Type B pancreatic cell (in vitro differentiated cells): ENCODE data around the gene GDPD4. TPM values are rescaled to one million over a fixed set of nuclear protein-coding genes. Genes with fewer than 3 reads are reported as not detected.

Source experiments
- DNase-seq: peaks from one replicate; pipeline ENCODE4 v3.0.0; 2021; ENCODE audit warnings: mixed read lengths; ENCODE audit not compliant: unreplicated experiment; ENCODE audit errors: extremely low spot score
- H3K27ac Mint-ChIP-seq: 2 replicates; pipeline ENCODE4 v1.8.0; 2021; ENCODE audit warnings: mild to moderate bottlenecking, mixed read lengths
- H3K27me3 Mint-ChIP-seq: 2 replicates; pipeline ENCODE4 v1.8.0; 2021; ENCODE audit warnings: mixed read lengths
- H3K36me3 Mint-ChIP-seq: 2 replicates; pipeline ENCODE4 v1.8.0; 2021; ENCODE audit warnings: mixed read lengths
- H3K4me1 Mint-ChIP-seq: one replicate; pipeline ENCODE4 v1.8.0; 2021; ENCODE audit warnings: mixed read lengths; ENCODE audit not compliant: unreplicated experiment
- H3K4me3 Mint-ChIP-seq: 2 replicates; pipeline ENCODE4 v1.8.0; 2021; ENCODE audit warnings: mild to moderate bottlenecking, mixed read lengths
- H3K9me3 Mint-ChIP-seq: 2 replicates; pipeline ENCODE4 v1.8.0; 2021; ENCODE audit warnings: mixed read lengths
- total RNA-seq: library from RNA; stranded (reverse); gene quantifications from 2 replicates; pipeline ENCODE4 v1.2.1, GENCODE V29; 2021; ENCODE audit warnings: low replicate concordance
- TF ChIP-seq, protein P1 (sequence below): fragments of 200-600 bp; sonication (generic); conservative IDR thresholded peaks from 2 replicates; pipeline ENCODE4 v1.5.0; 2021; ENCODE audit warnings: antibody characterized with exemption, mild to moderate bottlenecking

Gene GDPD4
- total RNA-seq, 1 donor from 2014 or later = not detected

DNA sequence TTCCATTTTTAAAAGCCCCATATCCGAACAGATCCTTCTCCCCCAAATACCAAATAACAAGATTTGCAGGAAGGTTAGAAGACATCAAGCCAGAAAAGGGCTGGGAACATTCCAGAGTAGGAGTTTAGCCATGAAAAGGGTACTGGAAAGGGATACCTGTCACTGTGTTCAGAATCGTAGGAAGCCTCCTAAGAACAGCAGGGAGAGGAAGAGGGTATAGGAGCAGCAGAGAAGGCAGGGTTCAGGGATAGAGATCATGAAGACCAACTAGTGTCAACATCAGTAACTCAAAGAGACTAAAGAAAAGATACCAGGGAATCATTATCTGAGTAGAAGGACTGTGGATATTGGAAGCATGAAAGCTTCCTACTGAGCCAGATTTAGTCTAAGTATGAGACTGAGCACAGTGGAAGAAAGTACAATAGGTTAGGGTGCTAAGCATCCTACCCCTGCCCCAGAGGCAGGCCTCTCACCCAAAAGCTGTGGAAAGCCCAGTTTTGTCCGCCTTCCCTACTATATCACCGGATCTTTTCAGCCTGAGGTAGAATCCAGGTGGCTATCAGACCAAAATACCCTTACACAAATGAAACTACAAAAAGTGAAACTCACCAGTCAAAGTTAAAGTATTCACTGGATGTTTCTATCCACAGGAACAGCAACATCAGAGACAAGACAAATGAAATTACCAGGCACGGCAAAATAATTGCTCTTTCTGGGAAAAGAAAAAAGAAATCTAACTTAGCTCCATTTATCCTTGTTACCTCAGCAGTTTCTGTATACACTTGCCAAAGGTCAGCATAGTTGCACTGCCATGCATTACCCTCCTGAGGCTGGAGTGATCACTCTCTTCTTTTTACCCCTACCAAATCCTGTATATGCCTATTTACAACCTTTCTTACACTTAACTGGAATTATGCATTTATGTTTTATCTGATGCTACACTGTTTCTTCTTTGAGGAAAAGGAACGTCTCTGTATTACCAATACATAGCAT, 16.7 kb downstream of the GDPD4 start:
- H3K27ac Mint-ChIP-seq = no peak overlapping the region
- no peak for DNase-seq
- peaks cover 4% of the 10 kb centered on the region for H3K9me3 Mint-ChIP-seq
- TF ChIP-seq, protein P1, sequence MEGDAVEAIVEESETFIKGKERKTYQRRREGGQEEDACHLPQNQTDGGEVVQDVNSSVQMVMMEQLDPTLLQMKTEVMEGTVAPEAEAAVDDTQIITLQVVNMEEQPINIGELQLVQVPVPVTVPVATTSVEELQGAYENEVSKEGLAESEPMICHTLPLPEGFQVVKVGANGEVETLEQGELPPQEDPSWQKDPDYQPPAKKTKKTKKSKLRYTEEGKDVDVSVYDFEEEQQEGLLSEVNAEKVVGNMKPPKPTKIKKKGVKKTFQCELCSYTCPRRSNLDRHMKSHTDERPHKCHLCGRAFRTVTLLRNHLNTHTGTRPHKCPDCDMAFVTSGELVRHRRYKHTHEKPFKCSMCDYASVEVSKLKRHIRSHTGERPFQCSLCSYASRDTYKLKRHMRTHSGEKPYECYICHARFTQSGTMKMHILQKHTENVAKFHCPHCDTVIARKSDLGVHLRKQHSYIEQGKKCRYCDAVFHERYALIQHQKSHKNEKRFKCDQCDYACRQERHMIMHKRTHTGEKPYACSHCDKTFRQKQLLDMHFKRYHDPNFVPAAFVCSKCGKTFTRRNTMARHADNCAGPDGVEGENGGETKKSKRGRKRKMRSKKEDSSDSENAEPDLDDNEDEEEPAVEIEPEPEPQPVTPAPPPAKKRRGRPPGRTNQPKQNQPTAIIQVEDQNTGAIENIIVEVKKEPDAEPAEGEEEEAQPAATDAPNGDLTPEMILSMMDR = no peak
- H3K4me3 Mint-ChIP-seq = no peak overlapping the region
- H3K36me3 Mint-ChIP-seq = no peaks in the 10 kb centered on the region
- no peaks in the 10 kb centered on the region for H3K4me1 Mint-ChIP-seq
- peaks cover 2% of the 10 kb centered on the region for H3K27me3 Mint-ChIP-seq

DNA sequence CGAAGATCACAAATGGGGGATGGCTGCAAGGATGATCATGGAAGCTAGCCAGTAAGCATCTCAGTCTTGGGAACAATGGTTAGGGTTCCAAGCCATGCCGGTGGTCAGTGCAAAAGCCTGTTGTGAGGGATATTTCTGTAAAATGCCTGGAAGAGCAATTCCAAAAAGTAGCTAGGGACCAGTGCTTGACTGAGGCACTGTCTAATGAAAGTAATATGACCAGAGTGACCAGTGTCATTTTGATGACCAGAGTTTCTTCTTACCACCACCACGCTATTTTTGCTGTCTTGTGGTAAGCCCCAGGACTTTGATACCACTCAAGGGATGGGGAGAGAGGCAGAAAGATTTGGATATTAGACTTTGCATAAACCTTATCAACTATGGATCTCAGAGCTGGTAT, 18.4 kb downstream of the GDPD4 start:
- no peak overlapping the region for H3K27ac Mint-ChIP-seq
- no peak for DNase-seq
- H3K36me3 Mint-ChIP-seq = no peaks in the 10 kb centered on the region
- TF ChIP-seq, protein P1 = no peak
- peaks cover 4% of the 10 kb centered on the region for H3K9me3 Mint-ChIP-seq
- no peaks in the 10 kb centered on the region for H3K4me1 Mint-ChIP-seq
- no peak overlapping the region for H3K4me3 Mint-ChIP-seq
- peaks cover 2% of the 10 kb centered on the region for H3K27me3 Mint-ChIP-seq

DNA sequence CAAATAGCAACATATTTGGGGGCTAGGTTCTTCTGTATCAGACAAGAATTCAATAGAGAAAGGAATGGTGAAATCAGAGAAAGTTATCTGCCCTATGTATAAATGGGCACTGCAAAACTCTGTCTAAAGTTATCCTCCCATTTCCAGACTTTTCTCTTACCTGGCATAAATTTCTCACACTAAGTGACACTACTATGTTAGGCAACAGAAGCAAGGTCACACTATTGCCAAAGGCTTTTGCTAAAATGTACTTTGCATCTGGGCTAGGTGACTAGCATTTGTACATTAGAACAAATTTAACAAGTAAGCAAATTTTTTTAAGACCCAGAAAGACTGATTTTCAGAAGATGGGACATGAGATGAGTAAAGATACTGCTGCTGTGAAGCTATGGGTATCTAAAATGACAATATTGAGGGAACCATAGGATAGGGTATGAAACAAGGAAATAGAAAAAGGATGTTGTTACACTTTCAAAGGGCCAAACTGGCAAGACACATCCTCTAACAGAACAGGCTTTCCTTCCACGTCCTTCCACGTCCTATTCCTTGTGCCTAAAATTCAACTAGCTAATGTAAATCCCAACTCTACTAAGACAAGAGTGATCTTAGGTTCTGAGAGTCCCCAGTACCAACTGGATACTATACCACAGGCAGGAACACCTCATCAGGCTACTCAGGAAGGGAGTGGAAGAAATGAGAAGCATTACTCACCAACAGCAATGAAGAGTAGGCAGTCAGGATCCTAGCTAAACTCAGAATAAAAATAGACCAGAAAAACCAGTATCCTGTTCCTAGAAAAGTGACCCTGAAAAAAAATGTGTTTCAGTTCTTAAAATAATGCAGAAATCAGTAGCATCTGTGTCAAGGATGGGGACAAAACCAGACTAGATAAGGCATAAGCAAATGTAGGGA, 22.6 kb downstream of the GDPD4 start:
- H3K9me3 Mint-ChIP-seq = peaks cover 4% of the 10 kb centered on the region
- H3K4me1 Mint-ChIP-seq = no peaks in the 10 kb centered on the region
- DNase-seq = no peak
- H3K4me3 Mint-ChIP-seq = no peak overlapping the region
- no peaks in the 10 kb centered on the region for H3K36me3 Mint-ChIP-seq
- TF ChIP-seq, protein P1 = no peak
- H3K27me3 Mint-ChIP-seq = no peaks in the 10 kb centered on the region
- H3K27ac Mint-ChIP-seq = no peak overlapping the region

DNA sequence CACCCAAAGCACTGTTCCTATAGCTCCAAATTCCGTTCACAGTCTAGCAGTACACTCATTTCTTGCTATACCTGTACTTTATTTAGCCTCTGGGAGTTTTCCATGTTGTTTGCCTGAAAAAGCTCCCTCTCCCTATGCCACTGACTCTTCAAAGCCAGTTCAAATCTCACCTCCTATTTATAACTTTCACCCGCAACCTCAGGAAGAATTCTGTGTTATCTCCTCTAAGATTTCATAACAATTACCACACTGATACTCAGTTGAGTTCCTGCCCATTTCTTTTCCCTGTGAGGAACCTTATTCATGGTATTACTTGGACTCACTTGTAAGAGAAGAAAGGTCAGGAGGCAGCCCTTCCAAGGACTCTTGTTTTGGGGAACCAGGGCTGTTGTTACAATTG, 25.2 kb downstream of the GDPD4 start:
- H3K27me3 Mint-ChIP-seq = no peaks in the 10 kb centered on the region
- H3K36me3 Mint-ChIP-seq = no peaks in the 10 kb centered on the region
- no peak for DNase-seq
- H3K4me1 Mint-ChIP-seq = no peaks in the 10 kb centered on the region
- H3K4me3 Mint-ChIP-seq = no peak overlapping the region
- H3K9me3 Mint-ChIP-seq = peaks cover 4% of the 10 kb centered on the region
- TF ChIP-seq, protein P1 = no peak
- no peak overlapping the region for H3K27ac Mint-ChIP-seq

DNA sequence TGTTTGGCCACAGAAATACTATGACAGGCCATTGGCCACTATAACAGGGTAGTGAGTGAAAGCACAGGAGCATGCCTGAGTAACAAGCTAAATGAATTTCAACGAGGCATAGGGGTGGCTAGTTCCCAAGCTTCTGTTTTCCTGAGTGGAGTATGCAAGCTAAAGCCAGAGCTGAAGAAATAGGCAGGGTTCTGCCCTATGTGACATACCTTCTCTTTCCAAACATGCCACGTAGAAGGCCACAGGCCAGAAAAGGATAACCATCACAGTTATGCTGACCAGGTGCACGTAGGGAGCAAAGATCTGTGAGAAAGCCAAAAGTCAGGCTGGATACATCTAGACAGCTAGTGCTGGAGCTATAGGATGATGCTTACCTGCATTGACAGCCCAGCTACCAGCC, 30.6 kb downstream of the GDPD4 start:
- H3K27ac Mint-ChIP-seq = no peak overlapping the region
- no peak overlapping the region for H3K4me3 Mint-ChIP-seq

More for the DNA sequence above, 30.6 kb downstream of the GDPD4 start:
- Mint-ChIP-seq H3K36me3 (no peaks in the 10 kb centered on the region), H3K9me3 (no peaks in the 10 kb centered on the region), H3K27me3 (no peaks in the 10 kb centered on the region), H3K4me1 (no peaks in the 10 kb centered on the region)
- TF ChIP-seq, protein P1 = no peak
- no peak for DNase-seq
